GM18868 (cell line): ENCODE data around the gene FBXO46.
A peak's percentile ranks its signal among the peaks of the same experiment; 100 is the strongest.
"Not testable (repeated sequence)": the region's sequence is repeated elsewhere in the genome, so short reads cannot be mapped to it uniquely, and the experiment has no call there.

Experiments used
- ATAC-seq: cut with Tn5 transposase; IDR thresholded peaks from one replicate; pipeline ENCODE4 v1.9.1; 2021; ENCODE audit warnings: mild to moderate bottlenecking, moderate library complexity; ENCODE audit not compliant: unreplicated experiment

FBXO46 gene

GRCh38 chr19:45687599-45687998 lies 43.1 kb downstream of the FBXO46 start:
- ATAC-seq: no peak

GRCh38 chr19:45685045-45685444 lies 45.7 kb downstream of the FBXO46 start:
- not testable (repeated sequence) for ATAC-seq

- ATAC-seq: no peak
Measured at GRCh38 chr19:45682908-45683307, 47.8 kb downstream of the FBXO46 start.

DNA sequence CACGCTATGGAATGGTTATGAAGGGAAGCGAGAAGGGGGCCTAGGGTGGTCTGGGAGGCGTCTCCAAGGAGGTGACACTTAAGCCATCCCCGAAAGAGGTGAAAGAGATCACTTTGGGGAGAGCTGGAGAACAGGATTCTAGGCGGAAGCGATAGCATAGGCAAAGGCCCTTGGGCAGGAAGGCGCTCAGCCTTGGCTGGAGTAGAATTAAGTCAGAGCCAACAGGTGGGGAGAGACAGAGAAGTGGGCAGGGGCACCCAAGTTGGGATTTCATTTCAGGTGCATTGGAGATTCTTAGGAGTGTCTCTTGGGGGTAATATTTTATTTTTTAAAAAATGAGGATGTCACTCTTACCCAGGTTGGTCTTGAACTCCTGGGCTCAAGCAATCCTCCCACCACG lies 48.6 kb downstream of the FBXO46 start:
- no peak for ATAC-seq

DNA sequence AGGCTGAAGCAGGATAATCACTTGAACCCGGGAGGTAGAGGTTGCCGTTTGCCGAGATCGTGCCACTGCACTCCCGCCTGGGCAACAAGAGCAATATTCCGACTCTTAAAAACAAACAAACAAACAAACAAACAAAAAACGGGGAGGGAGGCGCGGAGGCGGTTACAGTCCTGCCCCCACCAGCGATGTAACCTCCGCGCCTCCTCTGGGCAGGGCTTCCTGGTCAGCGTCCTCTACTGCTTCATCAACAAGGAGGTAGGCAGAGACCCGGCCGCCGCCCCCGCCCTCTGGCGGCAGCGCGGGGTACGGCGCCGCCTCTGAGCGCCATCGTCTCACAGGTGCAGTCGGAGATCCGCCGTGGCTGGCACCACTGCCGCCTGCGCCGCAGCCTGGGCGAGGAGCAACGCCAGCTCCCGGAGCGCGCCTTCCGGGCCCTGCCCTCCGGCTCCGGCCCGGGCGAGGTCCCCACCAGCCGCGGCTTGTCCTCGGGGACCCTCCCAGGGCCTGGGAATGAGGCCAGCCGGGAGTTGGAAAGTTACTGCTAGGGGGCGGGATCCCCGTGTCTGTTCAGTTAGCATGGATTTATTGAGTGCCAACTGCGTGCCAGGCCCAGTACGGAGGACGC lies 49.2 kb downstream of the FBXO46 start:
- ATAC-seq: peak; percentile 62

DNA sequence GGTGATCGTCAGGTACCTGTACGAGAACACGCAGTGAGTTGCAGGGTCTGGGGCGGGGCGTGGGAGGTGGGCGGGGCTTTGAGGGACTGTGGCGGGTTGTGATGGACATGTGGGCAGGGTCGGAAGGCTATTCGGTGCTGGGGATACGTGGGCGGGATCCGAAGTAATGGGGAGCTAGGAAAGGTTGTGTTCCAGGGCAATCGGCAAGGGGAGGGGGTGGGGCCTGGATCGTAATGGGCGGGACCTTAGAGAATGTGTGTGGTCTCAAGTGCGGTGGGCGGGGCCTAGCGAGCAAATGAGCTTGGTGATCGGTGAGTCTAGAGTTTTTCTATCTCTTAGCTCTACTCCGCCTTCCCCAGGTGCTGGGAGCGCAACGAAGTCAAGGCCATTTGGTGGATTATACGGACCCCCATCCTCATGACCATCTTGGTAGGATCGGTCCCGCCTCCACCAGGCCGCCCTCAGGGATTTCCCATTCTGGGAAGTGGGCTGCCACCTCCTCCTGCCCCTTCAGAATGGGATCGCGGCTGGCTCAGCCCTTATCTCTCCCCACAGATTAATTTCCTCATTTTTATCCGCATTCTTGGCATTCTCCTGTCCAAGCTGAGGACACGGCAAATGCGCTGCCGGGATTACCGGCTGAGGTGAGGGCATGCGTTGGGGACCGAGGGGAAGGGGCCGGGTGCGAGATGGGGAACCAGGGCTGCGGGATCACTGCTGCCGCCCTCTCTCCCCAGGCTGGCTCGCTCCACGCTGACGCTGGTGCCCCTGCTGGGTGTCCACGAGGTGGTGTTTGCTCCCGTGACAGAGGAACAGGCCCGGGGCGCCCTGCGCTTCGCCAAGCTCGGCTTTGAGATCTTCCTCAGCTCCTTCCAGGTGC lies 53.1 kb downstream of the FBXO46 start:
- ATAC-seq: no peak

GRCh38 chr19:45676851-45677263 lies 53.8 kb downstream of the FBXO46 start:
- no peak for ATAC-seq

- no peak for ATAC-seq
Measured at GRCh38 chr19:45674946-45675345, 55.8 kb downstream of the FBXO46 start.

DNA sequence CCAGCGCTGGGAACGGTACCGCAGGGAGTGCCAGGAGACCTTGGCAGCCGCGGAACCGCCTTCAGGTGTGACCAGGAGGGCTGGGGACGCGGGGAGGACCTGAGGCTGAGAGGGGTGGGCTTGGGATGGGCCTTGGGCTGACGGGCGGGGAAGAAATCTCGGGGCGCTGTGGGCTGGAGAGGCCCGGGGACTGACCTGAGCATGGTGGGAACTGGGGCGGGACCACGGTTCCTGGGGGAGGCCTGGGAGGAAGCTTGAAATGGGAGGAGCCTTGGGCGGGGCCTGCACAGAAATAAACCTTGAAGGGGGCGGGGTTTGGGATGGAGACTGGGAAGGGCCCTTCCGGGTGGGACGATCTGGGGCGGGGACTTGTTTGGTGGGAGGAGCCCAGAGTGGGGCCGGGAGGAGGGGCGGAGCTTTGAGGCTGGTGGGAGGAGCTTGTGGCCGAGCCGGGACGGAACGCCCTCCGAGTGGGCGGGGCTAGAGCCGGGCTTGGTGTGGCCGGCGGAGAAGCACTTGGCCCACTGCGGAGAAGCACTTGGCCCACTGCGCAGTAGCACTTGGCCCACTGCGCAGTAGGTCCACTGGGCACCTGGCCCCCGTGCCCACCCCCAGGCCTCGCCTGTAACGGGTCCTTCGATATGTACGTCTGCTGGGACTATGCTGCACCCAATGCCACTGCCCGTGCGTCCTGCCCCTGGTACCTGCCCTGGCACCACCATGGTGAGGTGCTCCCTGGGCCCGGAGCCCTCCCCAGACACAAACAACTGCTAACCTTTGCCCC lies 59.8 kb downstream of the FBXO46 start:
- ATAC-seq: peak; percentile 43

GRCh38 chr19:45668342-45668871 lies 62.3 kb downstream of the FBXO46 start:
- ATAC-seq: no peak

DNA sequence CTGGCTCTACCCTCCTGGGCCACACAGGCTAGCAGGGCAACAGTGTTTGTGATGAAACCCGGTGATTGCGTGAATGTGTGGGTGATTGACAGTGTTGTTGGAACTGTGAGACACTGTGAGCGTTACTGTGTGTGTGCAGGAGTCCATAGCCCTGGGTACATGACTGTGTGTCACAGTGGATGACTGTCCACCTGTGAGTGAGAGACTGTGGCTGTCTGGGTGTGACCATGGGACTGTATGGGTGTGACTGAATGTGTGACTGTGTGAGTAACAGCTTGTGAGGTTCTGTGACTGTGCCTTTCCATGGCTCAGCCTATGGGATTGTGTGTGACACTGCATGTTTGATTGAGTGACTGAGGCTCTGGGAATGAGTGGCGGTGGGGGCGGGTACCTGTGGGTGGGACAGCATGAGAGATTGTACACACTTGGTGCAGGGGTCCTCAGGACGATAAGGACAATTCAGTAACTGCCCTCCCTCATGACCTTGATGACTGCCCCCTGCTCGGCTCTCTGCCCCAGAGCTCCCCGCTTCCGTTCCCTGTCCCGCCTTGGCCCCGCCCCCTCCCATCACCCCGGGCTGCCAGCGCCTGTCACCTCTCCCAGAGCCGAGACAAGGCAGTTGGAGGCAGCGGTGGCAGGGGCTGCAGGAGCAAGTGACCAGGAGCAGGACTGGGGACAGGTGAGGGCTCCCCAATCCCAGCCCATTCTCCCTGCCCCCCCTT lies 62.9 kb downstream of the FBXO46 start, which contains the start of gene GIPR:
Gene GIPR, plus strand, starts transcription at position 602 of the 722 bp plus-strand sequence. CDS start 1,300 bp downstream, outside the sequence.
- no peak for ATAC-seq

- ATAC-seq: no peak
Measured at GRCh38 chr19:45664575-45664974, 66.1 kb downstream of the FBXO46 start.

DNA sequence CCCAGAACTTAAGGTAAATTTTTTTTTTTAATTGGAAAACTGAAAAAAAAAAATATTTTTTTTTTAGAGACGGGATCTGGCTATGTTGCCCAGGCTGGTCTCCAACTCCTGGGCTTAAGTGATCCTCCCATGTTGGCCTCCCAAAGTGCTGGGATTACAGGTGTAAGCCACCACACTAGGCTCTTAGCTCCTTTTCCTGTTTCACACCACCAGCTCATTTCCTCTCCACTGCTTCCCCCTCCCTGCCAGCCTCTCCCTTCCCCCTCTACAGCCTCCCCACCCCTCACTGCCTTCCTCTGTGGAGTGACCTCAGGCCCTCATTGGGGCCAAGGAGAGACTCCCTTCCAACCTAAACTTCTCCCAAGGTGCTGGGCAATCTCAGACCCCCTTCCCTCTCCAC lies 66.9 kb downstream of the FBXO46 start:
- ATAC-seq: no peak

DNA sequence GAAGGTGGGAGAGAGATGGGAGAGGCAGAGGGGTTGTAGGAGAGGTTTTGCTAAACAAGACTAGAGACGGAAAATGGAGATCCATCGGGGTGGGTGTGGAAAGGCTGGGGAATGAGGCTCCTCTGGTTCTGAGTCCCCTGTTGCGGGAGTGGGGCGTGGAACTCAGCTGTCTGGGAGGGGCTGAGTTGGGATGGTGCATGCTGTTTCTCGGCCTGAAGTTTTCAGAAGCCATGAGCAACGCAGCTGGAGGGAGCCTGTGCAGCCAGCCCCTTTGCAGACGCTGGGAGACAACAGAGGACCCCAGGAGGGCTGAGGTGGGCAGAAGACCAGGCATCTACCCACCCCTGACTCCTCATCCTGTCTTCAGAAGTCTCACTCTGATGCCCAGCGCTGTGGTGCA lies 70.1 kb downstream of the FBXO46 start:
- no peak for ATAC-seq
